ENCODE results near the gene CCDC167. TPM values are rescaled to one million over a fixed set of nuclear protein-coding genes. Genes with fewer than 3 reads are reported as not detected.

Gene CCDC167
- total RNA-seq, 1 donor from 2014 or later, result 24.8 TPM

GRCh38 chr6:37496951-37497885 lies 2.5 kb downstream of the CCDC167 start:
- no peak for TF ChIP-seq CTCF (IDR thresholded peaks at IDR 0.05; ENCODE audit: unreplicated experiment)
- Mint-ChIP-seq H3K9me3 (no peaks in the 10 kb centered on the region), H3K4me1 (peaks cover 22% of the 10 kb centered on the region), H3K27ac (no peak overlapping the region), H3K36me3 (no peaks in the 10 kb centered on the region), H3K4me3 (no peak overlapping the region), H3K27me3 (ENCODE audit: low read depth) (no peaks in the 10 kb centered on the region)
- no peak for DNase-seq (ENCODE audit: low spot score in 2 of 2, unreplicated experiment in 2 of 2)

- Mint-ChIP-seq H3K4me1 (peaks cover 17% of the 10 kb centered on the region), H3K4me3 (no peak overlapping the region), H3K9me3 (no peaks in the 10 kb centered on the region), H3K27ac (no peak overlapping the region), H3K27me3 (ENCODE audit: low read depth) (no peaks in the 10 kb centered on the region), H3K36me3 (no peaks in the 10 kb centered on the region)
- DNase-seq (ENCODE audit: low spot score in 2 of 2, unreplicated experiment in 2 of 2), result no peak
- no peak for TF ChIP-seq CTCF (IDR thresholded peaks at IDR 0.05; ENCODE audit: unreplicated experiment)
These were observed 4.3 kb downstream of the CCDC167 start for GRCh38 chr6:37495244-37495934.

- no peak for DNase-seq (ENCODE audit: low spot score in 2 of 2, unreplicated experiment in 2 of 2)
- no peak for TF ChIP-seq CTCF (IDR thresholded peaks at IDR 0.05; ENCODE audit: unreplicated experiment)
These were observed 6.1 kb downstream of the CCDC167 start for GRCh38 chr6:37493661-37493995.

GRCh38 chr6:37492991-37493660 lies 6.6 kb downstream of the CCDC167 start:
- H3K27ac Mint-ChIP-seq, result no peak overlapping the region
- DNase-seq (ENCODE audit: low spot score in 2 of 2, unreplicated experiment in 2 of 2), result no peak
- no peak for TF ChIP-seq CTCF (IDR thresholded peaks at IDR 0.05; ENCODE audit: unreplicated experiment)
- H3K4me1 Mint-ChIP-seq, result peaks cover 14% of the 10 kb centered on the region
- H3K36me3 Mint-ChIP-seq, result no peaks in the 10 kb centered on the region
- no peaks in the 10 kb centered on the region for H3K27me3 Mint-ChIP-seq (ENCODE audit: low read depth)
- H3K4me3 Mint-ChIP-seq, result no peak overlapping the region
- H3K9me3 Mint-ChIP-seq, result no peaks in the 10 kb centered on the region

More at GRCh38 chr6:37493661-37493995, 6.1 kb downstream of the CCDC167 start:
- Mint-ChIP-seq H3K4me3 (no peak overlapping the region), H3K4me1 (peaks cover 14% of the 10 kb centered on the region), H3K9me3 (no peaks in the 10 kb centered on the region), H3K36me3 (no peaks in the 10 kb centered on the region), H3K27ac (no peak overlapping the region), H3K27me3 (ENCODE audit: low read depth) (no peaks in the 10 kb centered on the region)

- H3K27me3 Mint-ChIP-seq (ENCODE audit: low read depth), result no peaks in the 10 kb centered on the region
- H3K27ac Mint-ChIP-seq, result no peak overlapping the region
- no peak overlapping the region for H3K4me3 Mint-ChIP-seq
These were observed 7.3 kb downstream of the CCDC167 start for GRCh38 chr6:37492236-37492972.

More at GRCh38 chr6:37492236-37492972, 7.3 kb downstream of the CCDC167 start:
- Mint-ChIP-seq H3K36me3 (no peaks in the 10 kb centered on the region), H3K4me1 (peaks cover 14% of the 10 kb centered on the region), H3K9me3 (no peaks in the 10 kb centered on the region)
- TF ChIP-seq CTCF (IDR thresholded peaks at IDR 0.05; ENCODE audit: unreplicated experiment), result no peak
- no peak for DNase-seq (ENCODE audit: low spot score in 2 of 2, unreplicated experiment in 2 of 2)
